ENCODE data around the gene OSBPL6. TPM values are rescaled to one million over a fixed set of nuclear protein-coding genes. Genes with fewer than 3 reads are reported as not detected.

Gene OSBPL6
- total and polyA plus RNA-seq, 9 of the 15 experiments (the other 6 are each of a cell fraction or from before 2014, with no cell fraction given) = 3.4 to 12.7 (median 9.3) TPM

DNA sequence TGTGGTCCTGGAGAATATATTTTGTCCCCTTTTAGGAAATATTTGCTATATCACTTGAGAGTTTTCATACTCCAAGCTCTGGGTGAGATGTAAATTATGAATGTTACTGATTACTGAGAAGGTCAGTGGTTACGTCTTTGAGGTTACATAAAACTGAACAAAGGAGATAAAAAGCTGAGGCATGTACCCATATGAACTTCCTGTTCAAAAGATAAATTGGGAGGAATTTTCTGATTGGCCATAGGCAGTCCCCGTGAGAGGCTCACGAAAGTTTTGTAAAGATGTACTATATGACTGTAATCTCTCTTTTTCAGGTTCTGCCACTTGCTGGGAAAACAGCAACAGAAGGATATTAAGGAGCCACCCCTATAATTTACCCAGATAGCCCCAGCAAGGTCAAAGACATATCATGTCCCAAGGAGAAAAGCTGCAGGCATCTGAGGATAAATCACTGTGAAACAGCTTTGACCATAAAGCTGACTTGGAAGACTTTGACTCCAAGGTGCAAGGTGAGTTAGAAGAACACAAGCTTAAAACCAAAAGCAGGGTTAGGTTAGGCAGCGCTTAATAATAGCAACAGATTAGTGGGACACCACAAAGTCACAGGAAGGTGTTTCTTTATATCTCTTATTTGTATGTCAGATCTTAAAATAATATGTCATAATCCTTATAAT is 90.4 kb downstream of the OSBPL6 start (continued):
- TF ChIP-seq FOSL1 (tag; conservative IDR thresholded peaks at IDR 0.05) = 0 out of 2 replicates have a peak, but pooled peaks have one; percentile 24
- TF ChIP-seq CREB1 (IDR thresholded peaks at IDR 0.05) = 0 out of 2 replicates have a peak, but pooled peaks have one; percentile 10
- TF ChIP-seq CREB1 (CRISPR knock-in tag; IDR thresholded peaks at IDR 0.05) = no peak
- TF ChIP-seq SIN3A (IDR thresholded peaks at IDR 0.05; ENCODE audit: borderline replicate concordance in 2 of 2, control insufficient read depth in 1 of 2, low read depth in 2 of 2, low read length in 2 of 2) = no peak
- no peak for TF ChIP-seq RAD21 (CRISPR knock-in tag; conservative IDR thresholded peaks at IDR 0.05 in 1 of 2, IDR thresholded peaks at IDR 0.05 in 1 of 2)
- no peak for TF ChIP-seq STAG1 (CRISPR knock-in tag; IDR thresholded peaks at IDR 0.05; ENCODE audit: borderline replicate concordance)
- no peak for TF ChIP-seq ZNF124 (CRISPR knock-in tag; IDR thresholded peaks at IDR 0.05)
- no peak for TF ChIP-seq ZNF140 (CRISPR knock-in tag; IDR thresholded peaks at IDR 0.05)
- peak; percentile 21; the same call in 1 of the 2 replicates for TF ChIP-seq NCOR1 (IDR thresholded peaks at IDR 0.05)
- TF ChIP-seq LCOR (CRISPR knock-in tag; IDR thresholded peaks at IDR 0.05) = no peak
- TF ChIP-seq, protein P1, sequence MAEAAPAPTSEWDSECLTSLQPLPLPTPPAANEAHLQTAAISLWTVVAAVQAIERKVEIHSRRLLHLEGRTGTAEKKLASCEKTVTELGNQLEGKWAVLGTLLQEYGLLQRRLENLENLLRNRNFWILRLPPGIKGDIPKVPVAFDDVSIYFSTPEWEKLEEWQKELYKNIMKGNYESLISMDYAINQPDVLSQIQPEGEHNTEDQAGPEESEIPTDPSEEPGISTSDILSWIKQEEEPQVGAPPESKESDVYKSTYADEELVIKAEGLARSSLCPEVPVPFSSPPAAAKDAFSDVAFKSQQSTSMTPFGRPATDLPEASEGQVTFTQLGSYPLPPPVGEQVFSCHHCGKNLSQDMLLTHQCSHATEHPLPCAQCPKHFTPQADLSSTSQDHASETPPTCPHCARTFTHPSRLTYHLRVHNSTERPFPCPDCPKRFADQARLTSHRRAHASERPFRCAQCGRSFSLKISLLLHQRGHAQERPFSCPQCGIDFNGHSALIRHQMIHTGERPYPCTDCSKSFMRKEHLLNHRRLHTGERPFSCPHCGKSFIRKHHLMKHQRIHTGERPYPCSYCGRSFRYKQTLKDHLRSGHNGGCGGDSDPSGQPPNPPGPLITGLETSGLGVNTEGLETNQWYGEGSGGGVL (CRISPR knock-in tag; IDR thresholded peaks at IDR 0.05) = no peak
- TF ChIP-seq, protein P2, sequence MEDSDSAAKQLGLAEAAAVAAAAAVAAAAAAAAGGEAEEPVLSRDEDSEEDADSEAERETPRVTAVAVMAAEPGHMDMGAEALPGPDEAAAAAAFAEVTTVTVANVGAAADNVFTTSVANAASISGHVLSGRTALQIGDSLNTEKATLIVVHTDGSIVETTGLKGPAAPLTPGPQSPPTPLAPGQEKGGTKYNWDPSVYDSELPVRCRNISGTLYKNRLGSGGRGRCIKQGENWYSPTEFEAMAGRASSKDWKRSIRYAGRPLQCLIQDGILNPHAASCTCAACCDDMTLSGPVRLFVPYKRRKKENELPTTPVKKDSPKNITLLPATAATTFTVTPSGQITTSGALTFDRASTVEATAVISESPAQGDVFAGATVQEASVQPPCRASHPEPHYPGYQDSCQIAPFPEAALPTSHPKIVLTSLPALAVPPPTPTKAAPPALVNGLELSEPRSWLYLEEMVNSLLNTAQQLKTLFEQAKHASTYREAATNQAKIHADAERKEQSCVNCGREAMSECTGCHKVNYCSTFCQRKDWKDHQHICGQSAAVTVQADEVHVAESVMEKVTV (CRISPR knock-in tag; IDR thresholded peaks at IDR 0.05) = no peak
- TF ChIP-seq TBP (optimal IDR thresholded peaks at IDR 0.05; ENCODE audit: low read depth, low read length) = peak; percentile 2
- TF ChIP-seq, protein P3, sequence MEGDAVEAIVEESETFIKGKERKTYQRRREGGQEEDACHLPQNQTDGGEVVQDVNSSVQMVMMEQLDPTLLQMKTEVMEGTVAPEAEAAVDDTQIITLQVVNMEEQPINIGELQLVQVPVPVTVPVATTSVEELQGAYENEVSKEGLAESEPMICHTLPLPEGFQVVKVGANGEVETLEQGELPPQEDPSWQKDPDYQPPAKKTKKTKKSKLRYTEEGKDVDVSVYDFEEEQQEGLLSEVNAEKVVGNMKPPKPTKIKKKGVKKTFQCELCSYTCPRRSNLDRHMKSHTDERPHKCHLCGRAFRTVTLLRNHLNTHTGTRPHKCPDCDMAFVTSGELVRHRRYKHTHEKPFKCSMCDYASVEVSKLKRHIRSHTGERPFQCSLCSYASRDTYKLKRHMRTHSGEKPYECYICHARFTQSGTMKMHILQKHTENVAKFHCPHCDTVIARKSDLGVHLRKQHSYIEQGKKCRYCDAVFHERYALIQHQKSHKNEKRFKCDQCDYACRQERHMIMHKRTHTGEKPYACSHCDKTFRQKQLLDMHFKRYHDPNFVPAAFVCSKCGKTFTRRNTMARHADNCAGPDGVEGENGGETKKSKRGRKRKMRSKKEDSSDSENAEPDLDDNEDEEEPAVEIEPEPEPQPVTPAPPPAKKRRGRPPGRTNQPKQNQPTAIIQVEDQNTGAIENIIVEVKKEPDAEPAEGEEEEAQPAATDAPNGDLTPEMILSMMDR (IDR thresholded peaks at IDR 0.05 in 2 of 3, conservative IDR thresholded peaks at IDR 0.05 in 1 of 3; ENCODE audit: insufficient read depth in 2 of 3, low read depth in 1 of 3, low read length in 3 of 3) = no peak
- no peak for TF ChIP-seq SIX5 (IDR thresholded peaks at IDR 0.05; ENCODE audit: borderline replicate concordance in 1 of 2, insufficient read depth in 1 of 2, low read depth in 1 of 2, low read length in 2 of 2)
- no peak for TF ChIP-seq SMARCB1 (IDR thresholded peaks at IDR 0.05; ENCODE audit: insufficient read length, low read depth)
- peak; percentile 46 for TF ChIP-seq ARID1B (IDR thresholded peaks at IDR 0.05)
- no peak for TF ChIP-seq NUFIP1 (IDR thresholded peaks at IDR 0.05; ENCODE audit: partially characterized antibody)
- TF ChIP-seq, protein P4, sequence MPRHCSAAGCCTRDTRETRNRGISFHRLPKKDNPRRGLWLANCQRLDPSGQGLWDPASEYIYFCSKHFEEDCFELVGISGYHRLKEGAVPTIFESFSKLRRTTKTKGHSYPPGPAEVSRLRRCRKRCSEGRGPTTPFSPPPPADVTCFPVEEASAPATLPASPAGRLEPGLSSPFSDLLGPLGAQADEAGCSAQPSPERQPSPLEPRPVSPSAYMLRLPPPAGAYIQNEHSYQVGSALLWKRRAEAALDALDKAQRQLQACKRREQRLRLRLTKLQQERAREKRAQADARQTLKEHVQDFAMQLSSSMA (CRISPR knock-in tag; IDR thresholded peaks at IDR 0.05) = no peak
- TF ChIP-seq MIER1 (IDR thresholded peaks at IDR 0.05; ENCODE audit: low read depth) = no peak
- peak; percentile 60; the same call in 1 of the 2 replicates for TF ChIP-seq TEAD4 (IDR thresholded peaks at IDR 0.05; ENCODE audit: low read length)
- no peak for TF ChIP-seq TEAD4 (CRISPR knock-in tag; IDR thresholded peaks at IDR 0.05; ENCODE audit: borderline replicate concordance)
